Motor neuron (in vitro differentiated cells): ENCODE data around the gene HIRA. TPM values are rescaled to one million over a fixed set of nuclear protein-coding genes. Genes with fewer than 3 reads are reported as not detected.

Experiments used
- ATAC-seq, 8 experiments: fragments of 200-7000 bp; cut with Tn5 transposase; replicated peaks in 6 of 8; 2 replicates each; pipeline ENCODE4 v1.8.0; 2021; ENCODE audit warnings: mild to moderate bottlenecking in 8 of 8, moderate library complexity in 8 of 8
- H3K27ac ChIP-seq, 2 donors: fragments of 250-450 bp; sonication (Bioruptor Pico); 2 replicates each; pipeline ENCODE4 v1.9.0; 2021; ENCODE audit warnings: antibody characterized with exemption in 2 of 2, mild to moderate bottlenecking in 2 of 2, moderate library complexity in 1 of 2
- H3K4me1 ChIP-seq, 2 donors: fragments of 250-450 bp; sonication (Bioruptor Pico); replicated peaks in 1 of 2; 2 replicates each; pipeline ENCODE4 v1.6.1; 2021; ENCODE audit warnings: antibody characterized with exemption in 2 of 2, mild to moderate bottlenecking in 2 of 2, moderate library complexity in 1 of 2
- H3K4me3 ChIP-seq, 5 donors: fragments of 250-450 bp; sonication (Bioruptor Pico); 2 replicates each; pipeline ENCODE4 v1.9.0; 2021; ENCODE audit warnings: antibody characterized with exemption in 5 of 5, mild to moderate bottlenecking in 5 of 5, moderate library complexity in 4 of 5
- WGBS, 10 experiments: fragments of 450-650 bp; shearing (Covaris generic); methylation state at CpG; one replicate each; pipeline ENCODE4 v1.0.0; 2022; 5-methylcytosine and 5-hydroxymethylcytosine counted together
- in situ Hi-C, 9 experiments: fragments of 400-800 bp; cut with MboI; loops; one replicate each; pipeline ENCODE4 v1.15.0; 2021; ENCODE audit warnings: low sequenced_read_pairs in 9 of 9, low pct_unique_long_range_greater_than_20kb in 2 of 9; ENCODE audit not compliant: unreplicated experiment in 9 of 9
- total RNA-seq, 8 experiments: library from RNA; unstranded; fragments of 300-600 nt; gene quantifications; 2 replicates each; pipeline versions ENCODE4 v1.2.3 to v1.2.4, GENCODE V29; 2022

HIRA gene
- total RNA-seq, 8 experiments from 2014 or later: 9.9 to 30.1 (median 18.1) TPM

- in situ Hi-C loops: loop anchor here in 1 of 9 experiments (25.0 kb wide), 1 partner anchor 273 kb away; no protein-coding TSS in a partner anchor
- WGBS, 10 experiments: 100% methylated on average over 1 to 2 of the region's 8 CpGs; no CpG with 5 or more reads in 6 of the 10 experiments
- peaks cover 0 to 9% of the 10 kb centered on the region in 2 donors for H3K4me1 ChIP-seq
- H3K27ac ChIP-seq: no peak overlapping the region
- no peak overlapping the region for H3K4me3 ChIP-seq
- no peak for ATAC-seq
These were observed 71.2 kb downstream of the HIRA start for GRCh38 chr22:19360300-19360792.

DNA sequence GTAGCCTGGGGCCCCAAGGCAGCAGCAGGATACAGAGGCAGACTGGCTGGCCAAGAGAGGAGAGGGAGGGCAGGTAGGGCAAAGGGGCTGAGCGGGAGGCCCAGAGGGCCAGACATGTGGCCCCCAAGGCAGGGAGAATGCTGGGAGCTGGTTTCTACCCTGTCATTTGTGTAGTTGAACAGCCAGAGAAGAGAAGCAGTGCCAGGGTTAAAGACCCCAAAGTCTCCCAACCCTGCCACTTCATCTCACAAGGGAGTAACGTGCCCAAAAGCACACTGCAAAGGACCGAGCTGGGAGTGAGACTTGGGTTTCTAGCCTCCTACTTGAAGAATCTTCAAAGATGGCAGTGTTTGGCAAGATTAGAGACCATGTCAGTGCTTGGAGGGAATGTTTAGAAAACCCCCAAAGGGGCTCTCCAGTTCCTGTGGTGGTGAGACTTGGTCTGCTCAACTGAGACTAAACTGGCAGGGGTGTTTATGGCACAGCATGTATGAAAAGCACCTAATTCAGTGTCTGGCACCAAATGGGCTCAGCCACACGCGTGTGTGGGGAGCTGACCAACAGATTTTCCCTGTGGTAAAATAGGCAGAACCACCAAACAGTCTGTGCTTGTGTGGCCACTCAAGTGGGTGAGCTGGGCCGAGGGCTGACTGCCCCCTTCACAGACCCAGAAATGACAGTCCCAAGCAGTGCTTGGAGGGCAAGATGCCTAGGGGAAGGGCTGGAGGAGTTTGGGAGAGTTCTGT is 71.8 kb downstream of the HIRA start:
- peaks cover 0 to 9% of the 10 kb centered on the region in 2 donors for H3K4me1 ChIP-seq
- WGBS, 10 experiments: 80 to 100% (median 95%) methylated on average over 1 to 4 of the region's 6 CpGs; no CpG with 5 or more reads in 4 of the 10 experiments
- no peak overlapping the region for H3K27ac ChIP-seq
- in situ Hi-C loops: loop anchor here in 1 of 9 experiments (25.0 kb wide), 1 partner anchor 272 kb away; no protein-coding TSS in a partner anchor
- ATAC-seq: no peak
- no peak overlapping the region for H3K4me3 ChIP-seq

DNA sequence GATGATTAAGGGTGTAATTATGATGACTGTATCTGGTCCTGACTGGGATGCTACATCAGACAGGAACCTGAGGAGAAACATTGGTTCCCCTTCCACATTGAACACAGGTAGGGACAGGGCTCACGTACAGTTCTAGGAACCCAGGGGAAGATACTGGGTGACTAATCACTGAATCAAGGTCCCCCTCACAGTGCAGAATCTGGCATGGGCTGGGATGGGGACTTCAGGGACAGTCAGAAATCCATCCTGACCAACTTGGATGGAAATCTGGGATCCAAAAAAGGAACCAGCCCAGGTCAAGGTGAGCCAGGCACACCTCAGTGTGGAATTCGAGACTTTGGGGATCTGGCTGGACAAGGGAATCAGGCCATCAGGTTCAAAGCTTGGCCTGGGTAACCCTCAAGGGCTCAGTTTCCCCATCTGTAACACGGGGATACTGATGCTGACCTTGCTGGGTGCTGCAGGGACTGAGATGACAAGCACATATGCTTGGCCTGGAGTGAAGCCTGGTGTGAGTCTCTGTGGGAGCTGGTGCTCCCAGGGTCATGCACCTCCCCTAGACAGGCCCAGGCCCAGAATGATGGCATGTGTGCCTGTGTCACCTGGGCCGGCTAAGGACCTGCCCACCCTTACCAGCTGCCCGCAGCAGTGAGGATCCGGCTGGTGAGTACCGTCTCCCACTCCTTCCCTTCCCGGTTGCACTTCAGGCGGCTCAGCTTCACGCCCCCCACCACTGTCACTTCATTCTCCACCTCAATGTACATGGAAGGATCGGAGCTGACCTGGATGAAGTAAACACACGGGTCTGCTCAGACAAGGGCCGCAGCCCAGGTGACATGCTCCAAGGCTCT is 72.6 kb downstream of the HIRA start:
- in situ Hi-C loops: loop anchor here in 1 of 9 experiments (25.0 kb wide), 1 partner anchor 272 kb away; no protein-coding TSS in a partner anchor

GRCh38 chr22:19358195-19358594 is 73.3 kb downstream of the HIRA start:
- WGBS, 10 experiments: 100% methylated on average over 1 of the region's 2 CpGs; no CpG with 5 or more reads in 8 of the 10 experiments
- Histone ChIP-seq H3K4me1 (peaks cover 0 to 9% of the 10 kb centered on the region in 2 donors), H3K27ac (no peak overlapping the region), H3K4me3 (no peak overlapping the region)
- in situ Hi-C loops: loop anchor here in 1 of 9 experiments (25.0 kb wide), 1 partner anchor 271 kb away; no protein-coding TSS in a partner anchor
- ATAC-seq: peak in 1 of 8 experiments; percentile 56

More for the DNA sequence above, 72.6 kb downstream of the HIRA start:
- Histone ChIP-seq H3K27ac (peak overlapping the region in 1 of 2 donors; percentile 46), H3K4me3 (no peak overlapping the region), H3K4me1 (peaks cover 0 to 9% of the 10 kb centered on the region in 2 donors)
- ATAC-seq: no peak
- 55 to 100% (median 89%) methylated on average over 1 to 5 of the region's 13 CpGs; no CpG with 5 or more reads in 1 of the 10 experiments for WGBS, 10 experiments

- WGBS, 10 experiments: 26 to 100% (median 98%) methylated on average over 2 to 5 of the region's 14 CpGs; no CpG with 5 or more reads in 2 of the 10 experiments
- peak overlapping the region in 1 of 2 donors; percentile 12 for H3K27ac ChIP-seq
- no peak overlapping the region for H3K4me3 ChIP-seq
- peak in 2 of 8 experiments; percentile 13 to 78 for ATAC-seq
- H3K4me1 ChIP-seq: peaks cover 0 to 9% of the 10 kb centered on the region in 2 donors
- in situ Hi-C loops: loop anchor here in 1 of 9 experiments (25.0 kb wide), 1 partner anchor 270 kb away; no protein-coding TSS in a partner anchor
These were observed 74.0 kb downstream of the HIRA start for GRCh38 chr22:19357270-19358105.

DNA sequence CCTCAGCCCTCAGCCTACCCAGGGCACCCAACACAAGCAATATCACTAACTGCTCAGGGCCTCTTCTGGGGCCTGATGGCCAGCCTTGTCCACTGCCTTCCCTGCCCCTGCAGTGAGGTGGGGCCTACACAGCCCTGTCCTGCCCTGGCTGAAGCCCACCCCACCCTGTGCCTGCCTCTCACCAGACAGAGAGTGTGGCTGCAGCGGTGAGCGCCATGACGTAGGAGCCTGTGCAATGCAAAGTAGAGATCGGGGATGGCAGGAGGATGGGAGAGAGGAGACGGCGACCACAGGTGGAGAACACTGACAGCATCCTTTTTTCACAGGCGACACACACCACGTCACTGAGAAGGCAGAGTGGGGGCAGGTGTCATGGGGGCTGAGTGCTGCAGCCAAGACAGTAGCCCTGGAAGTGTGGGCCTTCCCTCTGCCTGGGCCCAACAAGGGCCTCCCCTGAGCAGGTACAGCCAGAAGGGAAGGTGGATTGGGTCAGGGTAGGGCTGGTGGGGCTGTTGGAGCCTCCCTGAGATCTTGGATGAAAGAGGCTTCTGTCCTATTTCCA is 74.7 kb downstream of the HIRA start:
- no peak overlapping the region for H3K4me3 ChIP-seq
- H3K4me1 ChIP-seq: peaks cover 0 to 4% of the 10 kb centered on the region in 2 donors
- no peak for ATAC-seq
- peak overlapping the region in 1 of 2 donors; percentile 12 for H3K27ac ChIP-seq
- in situ Hi-C loops: loop anchor here in 1 of 9 experiments (25.0 kb wide), 1 partner anchor 269 kb away; no protein-coding TSS in a partner anchor
- WGBS, 10 experiments: 95% methylated on average over 7 of the region's 8 CpGs; no CpG with 5 or more reads in 9 of the 10 experiments

DNA sequence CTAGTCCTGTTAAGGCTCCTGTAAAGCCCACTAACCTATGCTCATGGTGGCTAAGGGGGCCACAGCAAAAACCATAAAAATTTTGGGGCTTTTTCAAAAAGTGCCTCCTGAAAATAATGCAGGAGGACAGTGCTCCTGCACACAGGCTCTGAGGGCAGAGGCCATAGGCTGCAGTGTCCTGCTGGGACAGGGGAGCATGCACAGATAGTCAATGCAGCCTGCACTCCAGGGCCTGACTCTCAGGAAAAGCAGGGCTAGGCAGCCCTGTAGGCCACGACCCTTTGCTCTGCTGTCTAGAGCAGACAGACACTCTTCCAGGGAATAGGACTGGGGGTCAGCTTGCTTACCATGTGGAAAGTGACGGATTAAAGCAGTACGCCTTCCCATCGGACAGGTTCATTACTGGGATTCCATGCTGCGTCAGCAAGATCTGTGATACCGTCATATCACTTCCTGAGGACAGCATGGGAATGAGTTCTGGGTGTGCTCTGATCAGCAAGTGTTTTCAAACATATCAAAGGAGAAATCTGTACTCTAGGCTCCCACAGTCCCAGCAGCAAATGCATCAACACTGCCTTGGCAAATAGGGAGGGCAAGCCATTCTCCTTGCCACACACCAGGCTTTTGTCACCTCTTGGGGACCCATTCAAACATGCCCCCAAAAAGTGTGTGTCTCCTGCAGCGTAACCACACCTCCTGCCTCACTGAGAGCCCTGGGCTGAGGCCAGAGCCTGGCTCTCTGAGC is 75.9 kb downstream of the HIRA start:
- H3K27ac ChIP-seq: peak overlapping the region in 1 of 2 donors; percentile 30
- no peaks in the 10 kb centered on the region for H3K4me1 ChIP-seq
- H3K4me3 ChIP-seq: no peak overlapping the region
- ATAC-seq: no peak
- in situ Hi-C loops: loop anchor here in 1 of 9 experiments (25.0 kb wide), 1 partner anchor 268 kb away; no protein-coding TSS in a partner anchor
- 90 to 100% (median 100%) methylated on average over 1 to 2 of the region's 7 CpGs; no CpG with 5 or more reads in 3 of the 10 experiments for WGBS, 10 experiments

GRCh38 chr22:19354201-19354600 is 77.3 kb downstream of the HIRA start:
- Histone ChIP-seq H3K4me1 (no peaks in the 10 kb centered on the region), H3K4me3 (no peak overlapping the region), H3K27ac (no peak overlapping the region)
- 78 to 100% (median 100%) methylated on average over 1 to 4 of the region's 5 CpGs; no CpG with 5 or more reads in 3 of the 10 experiments for WGBS, 10 experiments
- no peak for ATAC-seq
- in situ Hi-C loops: loop anchor here in 1 of 9 experiments (25.0 kb wide), 1 partner anchor 267 kb away; no protein-coding TSS in a partner anchor

GRCh38 chr22:19353363-19354131 is 78.0 kb downstream of the HIRA start:
- H3K27ac ChIP-seq: peak overlapping the region in 1 of 2 donors; percentile 41
- ATAC-seq: no peak
- no peaks in the 10 kb centered on the region for H3K4me1 ChIP-seq
- in situ Hi-C loops: loop anchor here in 1 of 9 experiments (25.0 kb wide), 1 partner anchor 266 kb away; no protein-coding TSS in a partner anchor
- WGBS, 10 experiments: 87 to 100% (median 96%) methylated on average over 1 to 10 of the region's 18 CpGs; no CpG with 5 or more reads in 4 of the 10 experiments
- H3K4me3 ChIP-seq: no peak overlapping the region

GRCh38 chr22:19352766-19353165 is 78.8 kb downstream of the HIRA start:
- peak overlapping the region in 1 of 2 donors; percentile 13 for H3K27ac ChIP-seq
- no peak overlapping the region for H3K4me3 ChIP-seq
- ATAC-seq: no peak
- WGBS, 10 experiments: 96 to 100% (median 100%) methylated on average over 1 to 4 of the region's 4 CpGs; no CpG with 5 or more reads in 3 of the 10 experiments
- no peaks in the 10 kb centered on the region for H3K4me1 ChIP-seq
- in situ Hi-C loops: loop anchor here in 1 of 9 experiments (25.0 kb wide), 1 partner anchor 265 kb away; no protein-coding TSS in a partner anchor
